T47D (cell line): ENCODE data around the gene ZNF534.
"Not testable (repeated sequence)": the region's sequence is repeated elsewhere in the genome, so short reads cannot be mapped to it uniquely, and the experiment has no call there.

Source experiments
- DNase-seq, 2 experiments: peaks; one replicate each; pipeline versions ENCODE4 v3.0.0 to v3.0.0-alpha.2; 2011 to 2012; ENCODE audit warnings: low read depth in 1 of 2, low spot score in 1 of 2
- JUND ChIP-seq: IDR thresholded peaks from 2 replicates; pipeline ENCODE4 v1.6.1; 2012; ENCODE audit warnings: low read depth
- in situ Hi-C: cut with HindIII; loops from 2 replicates; pipeline ENCODE4 v1.10.0; 2016; ENCODE audit warnings: low sequenced_read_pairs, low pct_unique_long_range_greater_than_20kb

Gene ZNF534

DNA sequence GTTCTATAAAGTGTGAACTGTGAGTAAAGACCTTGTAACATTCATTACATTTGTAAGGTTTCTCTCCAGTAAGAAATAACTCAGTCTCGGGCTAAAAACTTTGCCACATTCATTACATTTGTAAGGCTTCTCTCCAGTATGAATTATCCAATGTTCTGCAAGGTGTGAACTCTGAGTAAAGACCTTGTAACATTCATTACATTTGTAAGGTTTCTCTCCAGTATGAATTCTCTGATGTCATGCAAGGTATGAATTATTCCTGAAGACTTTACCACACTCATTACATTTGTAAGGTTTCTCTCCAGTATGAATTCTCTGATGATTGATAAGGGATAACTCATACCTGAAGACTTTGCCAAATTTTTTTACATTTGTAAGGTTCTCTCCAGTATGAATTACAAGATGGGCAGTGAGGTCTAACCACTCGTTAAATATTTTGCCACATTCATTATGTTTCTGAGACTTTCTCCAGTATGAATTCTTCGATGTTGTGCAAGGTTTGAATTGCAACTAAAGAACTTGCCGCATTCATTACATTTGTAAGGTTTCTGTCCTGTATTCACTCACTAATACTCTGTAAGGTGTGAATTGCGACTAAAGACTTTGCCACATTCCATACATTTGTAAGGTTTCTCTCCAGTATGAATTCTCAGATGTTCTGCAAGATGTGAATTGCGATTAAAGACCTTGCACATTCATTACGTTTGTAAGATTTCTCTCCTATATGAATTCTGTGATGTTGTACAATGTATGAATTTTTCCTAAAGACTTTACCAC lies 45.6 kb downstream of the ZNF534 start:
- DNase-seq = no peak
- TF ChIP-seq JUND = no peak
- in situ Hi-C loops = no loop called here

DNA sequence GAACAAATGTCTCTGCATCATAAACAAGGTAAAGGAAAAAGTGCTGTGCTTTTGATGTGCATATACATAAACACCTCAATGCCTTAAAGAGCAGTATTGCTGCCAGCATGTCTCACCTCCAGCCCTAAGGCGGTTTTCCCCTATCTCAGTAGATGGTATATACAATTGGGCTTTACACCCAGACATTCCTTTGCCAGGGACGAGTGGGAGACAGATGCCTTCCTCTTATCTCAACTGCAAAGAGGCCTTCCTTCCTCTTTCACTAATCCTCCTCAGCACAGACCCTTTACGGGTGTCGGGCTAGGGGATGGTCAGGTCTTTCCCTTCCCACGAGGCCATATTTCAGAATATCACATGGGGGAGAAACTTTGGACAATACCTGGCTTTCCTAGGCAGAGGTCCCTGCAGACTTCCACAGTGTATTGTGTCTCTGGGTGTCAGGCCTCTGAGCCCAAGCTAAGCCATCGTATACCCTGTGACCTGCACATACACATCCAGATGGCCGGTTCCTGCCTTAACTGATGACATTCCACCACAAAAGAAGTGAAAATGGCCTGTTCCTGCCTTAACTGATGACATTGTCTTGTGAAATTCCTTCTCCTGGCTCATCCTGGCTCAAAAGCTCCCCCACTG lies 55.3 kb downstream of the ZNF534 start:
- DNase-seq, in situ Hi-C loops: not testable (repeated sequence)

DNA sequence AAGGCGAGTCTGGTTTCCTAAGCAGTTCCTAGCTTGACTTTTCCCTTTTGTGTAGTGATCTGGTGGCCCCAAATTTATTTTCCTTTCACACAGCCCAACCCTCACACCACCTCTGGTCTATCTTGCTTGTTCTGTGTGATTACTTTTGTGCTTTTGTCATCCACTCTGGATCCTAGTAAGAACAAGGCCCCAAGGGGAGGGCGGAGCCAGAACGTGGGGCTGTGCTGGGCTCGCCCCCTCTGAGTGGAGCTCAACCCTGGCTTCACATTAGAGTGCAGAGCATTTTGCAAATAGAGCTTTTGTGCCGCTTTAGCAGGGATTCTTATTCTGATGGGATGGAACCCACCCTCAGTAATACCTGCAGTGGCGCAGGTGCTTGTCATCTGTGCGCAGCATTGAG lies 56.1 kb downstream of the ZNF534 start:
- in situ Hi-C loops, DNase-seq: not testable (repeated sequence)

DNA sequence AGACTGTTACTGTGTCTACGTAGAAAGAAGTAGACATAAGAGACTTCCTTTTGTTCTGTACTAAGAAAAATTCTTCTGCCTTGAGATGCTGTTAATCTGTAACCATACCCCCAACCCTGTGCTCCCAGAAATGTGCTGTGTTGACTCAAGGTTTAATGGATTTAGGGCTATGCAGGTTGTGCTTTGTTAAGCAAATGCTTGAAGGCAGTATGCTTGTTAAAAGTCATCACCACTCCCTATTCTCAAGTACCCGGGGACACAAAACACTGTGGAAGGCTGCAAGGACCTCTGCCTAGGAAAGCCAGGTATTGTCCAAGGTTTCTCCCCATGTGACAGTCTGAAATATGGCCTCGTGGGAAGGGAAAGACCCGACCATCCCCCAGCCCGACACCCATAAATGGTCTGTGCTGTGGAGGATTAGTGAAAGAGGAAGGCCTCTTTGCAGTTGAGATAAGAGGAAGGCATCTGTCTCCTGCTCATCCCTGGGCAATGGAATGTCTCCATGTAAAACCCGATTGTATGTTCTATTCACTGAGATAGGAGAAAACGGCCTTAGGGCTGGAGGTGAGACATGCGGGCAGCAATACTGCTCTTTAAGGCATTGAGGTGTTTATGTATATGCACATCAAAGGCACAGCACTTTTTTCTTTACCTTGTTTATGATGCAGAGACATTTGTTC lies 56.8 kb downstream of the ZNF534 start:
- DNase-seq, in situ Hi-C loops: not testable (repeated sequence)

DNA sequence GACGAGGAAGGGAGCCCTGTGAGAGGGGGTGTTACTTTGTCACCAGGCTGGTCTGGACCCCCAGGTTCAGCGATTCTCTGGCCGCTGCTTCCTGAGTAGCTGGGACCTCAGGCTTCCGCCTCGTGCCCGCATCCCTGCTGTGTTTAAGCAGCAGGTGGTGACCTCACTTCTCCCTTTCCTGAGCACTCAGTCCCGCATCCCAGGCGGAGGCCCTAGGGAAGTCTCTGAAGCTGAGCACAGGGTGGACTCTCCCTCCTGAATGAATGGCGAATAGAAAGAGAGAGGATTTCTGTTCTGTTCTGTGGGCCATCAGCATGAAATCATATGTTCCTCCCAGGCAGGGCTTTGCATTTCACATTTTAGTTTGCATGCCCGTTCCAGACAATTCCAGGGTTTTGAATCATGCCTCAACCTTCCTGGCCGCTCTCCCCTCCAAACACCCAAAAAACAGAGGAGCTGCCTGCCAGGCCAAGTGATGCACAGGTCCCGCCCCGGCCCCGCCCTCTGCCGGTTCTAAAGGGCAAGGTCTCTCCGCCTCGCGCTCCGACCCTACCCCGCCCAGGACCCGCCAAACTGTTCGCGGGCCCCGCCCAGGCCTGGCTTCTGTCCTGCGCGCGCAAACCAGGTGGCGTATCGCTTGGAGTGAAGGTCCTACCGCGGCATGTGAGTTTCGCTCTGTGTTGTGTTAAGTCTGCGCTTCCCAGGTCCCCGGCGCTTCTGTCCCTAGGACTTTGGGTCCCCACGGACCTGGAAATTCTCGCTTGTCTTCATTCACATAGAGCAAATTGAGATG lies 63.4 kb downstream of the ZNF534 start:
- no peak for TF ChIP-seq JUND
- peak; percentile 39 to 86 for DNase-seq
- in situ Hi-C loops = no loop called here

DNA sequence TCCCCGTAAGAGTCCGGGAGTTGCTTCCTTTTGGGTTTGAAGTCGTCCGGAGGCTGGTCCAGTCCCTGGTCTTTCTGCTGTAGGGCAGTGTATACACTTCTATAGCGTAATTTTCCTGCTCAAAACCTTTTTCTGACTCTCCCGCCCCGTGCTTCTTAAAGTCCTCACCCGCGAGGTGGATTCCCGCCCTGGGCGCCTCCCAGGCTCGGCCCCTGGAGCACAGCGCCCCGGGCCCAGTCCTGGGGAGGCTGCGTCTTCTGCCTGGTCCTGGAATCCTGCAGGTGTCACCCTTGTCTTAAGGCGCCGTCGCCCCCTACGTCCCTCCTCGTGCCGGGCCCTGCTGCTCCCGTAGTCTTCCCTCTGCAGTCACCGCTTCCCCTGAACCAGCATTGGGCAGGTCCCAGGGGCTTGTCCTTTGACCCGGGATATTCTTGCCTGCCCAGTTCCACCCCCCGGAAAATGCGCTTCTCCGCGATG lies 64.1 kb downstream of the ZNF534 start:
- in situ Hi-C loops = no loop called here
- peak; percentile 58 to 74 for DNase-seq
- no peak for TF ChIP-seq JUND

DNA sequence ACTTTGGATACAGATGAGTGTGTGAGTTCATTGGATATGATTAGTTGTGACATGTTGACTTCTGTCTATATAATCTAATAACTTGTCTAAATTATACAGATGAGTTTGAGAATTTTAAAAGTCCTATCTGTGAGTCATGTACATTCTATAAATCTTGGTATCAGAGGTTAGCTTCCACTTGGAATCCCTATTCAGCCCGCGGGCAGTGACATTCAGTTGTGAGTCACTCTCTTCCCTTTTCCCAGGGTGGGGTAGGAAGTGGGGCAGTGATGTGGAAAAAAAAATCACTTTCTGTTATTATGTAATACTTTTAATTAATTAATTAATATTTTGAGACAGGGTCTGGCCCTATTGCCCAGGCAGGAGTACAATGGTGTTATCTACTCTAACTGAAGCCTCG lies 65.6 kb downstream of the ZNF534 start:
- in situ Hi-C loops = no loop called here
- no peak for TF ChIP-seq JUND
- DNase-seq = no peak

DNA sequence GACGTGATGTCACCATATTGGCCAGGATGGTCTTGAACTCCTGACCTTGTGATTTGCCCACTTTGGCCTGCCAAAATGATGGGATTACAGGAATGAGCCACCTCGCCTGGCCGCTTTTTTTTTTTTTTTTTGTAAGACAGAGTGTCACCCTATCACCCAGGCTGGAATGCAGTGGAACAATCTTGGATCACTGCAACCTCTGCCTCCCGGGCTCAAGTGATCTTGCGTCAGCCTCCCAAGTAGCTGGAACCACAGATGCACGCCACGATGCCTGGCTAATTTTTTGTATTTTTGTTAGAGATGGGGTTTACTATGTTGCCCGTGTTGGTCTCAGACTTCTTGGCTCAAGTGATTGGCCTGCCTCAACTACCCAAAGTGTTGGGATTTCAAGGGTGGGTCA lies 69.6 kb downstream of the ZNF534 start:
- in situ Hi-C loops = no loop called here
- no peak for DNase-seq
- no peak for TF ChIP-seq JUND

DNA sequence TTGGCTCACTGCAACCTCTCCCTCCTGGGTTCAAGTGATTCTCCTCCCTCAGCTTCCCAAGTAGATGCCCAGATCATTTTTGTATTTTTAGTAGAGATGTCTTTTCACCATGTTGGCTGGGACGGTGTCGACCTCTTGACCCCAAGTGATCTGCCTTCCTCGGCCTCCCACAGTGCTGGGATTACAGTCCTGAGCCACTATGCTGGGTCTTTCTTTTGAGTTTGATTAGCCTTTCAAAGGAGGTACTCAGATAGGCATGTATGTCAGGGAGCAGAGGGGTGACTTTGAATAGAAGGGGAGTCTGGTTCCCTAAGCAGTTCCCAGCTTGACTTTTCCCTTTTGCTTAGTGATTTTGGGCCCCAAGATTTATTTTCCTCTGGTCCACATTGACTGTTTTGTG lies 71.5 kb downstream of the ZNF534 start:
- in situ Hi-C loops, DNase-seq: not testable (repeated sequence)

DNA sequence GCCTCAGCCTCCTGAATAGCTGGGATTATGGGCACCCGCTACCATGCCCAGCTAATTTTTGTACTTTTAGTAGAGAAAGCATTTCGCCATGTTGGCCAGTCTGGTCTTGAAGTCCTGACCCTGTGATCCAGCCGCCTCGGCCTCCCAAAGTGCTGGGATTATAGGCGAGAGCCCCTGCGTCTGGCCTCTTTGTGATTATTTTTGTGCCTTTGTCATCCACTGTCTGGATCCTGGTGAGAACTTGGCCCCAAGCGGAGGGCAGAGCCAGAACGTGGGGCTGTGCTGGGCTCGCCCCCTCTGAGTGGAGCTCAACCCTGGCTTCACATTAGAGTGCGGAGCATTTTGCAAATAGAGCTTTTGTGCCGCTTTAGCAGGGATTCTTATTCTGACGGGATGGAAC lies 72.0 kb downstream of the ZNF534 start:
- DNase-seq, in situ Hi-C loops: not testable (repeated sequence)
